HCT116 (cell line): ENCODE results near the gene AHRR. TPM values are rescaled to one million over a fixed set of nuclear protein-coding genes. Genes with fewer than 3 reads are reported as not detected.

Experiments
- ATAC-seq: fragments of 200-7000 bp; cut with Tn5 transposase; 2 replicates; pipeline ENCODE4 v1.9.1; 2020; ENCODE audit warnings: mild to moderate bottlenecking, moderate library complexity
- BruUV-seq: library from RNA; stranded (reverse); fragments of 400-500 nt; replicated peaks from 2 replicates; lab custom pipeline; 2021; lab: Mats Ljungman, UMichigan
- CTCF ChIA-PET: fragments of 300-600 bp; sonication (Branson Sonifier 250); formaldehyde crosslinking; loops from one replicate; lab custom pipeline; 2021; ENCODE audit warnings: antibody characterized with exemption; lab: Charles Lee
- POLR2A ChIA-PET: fragments of 300-600, 350-600 bp; sonication (Branson Sonifier 250); formaldehyde crosslinking; loops from one replicate; lab custom pipeline; 2021; ENCODE audit warnings: antibody characterized with exemption; lab: Charles Lee
- RAD21 ChIA-PET, 2 experiments: fragments of 300-600 bp; sonication (Branson Sonifier 250); formaldehyde crosslinking; loops; one replicate each; lab custom pipeline; 2023; ENCODE audit warnings: low total read pairs in 2 of 2; ENCODE audit not compliant: uncharacterized antibody in 2 of 2, unreplicated experiment in 2 of 2, low non-redundant PET in 1 of 2; lab: Charles Lee
- DNase-seq: peaks from one replicate; pipeline ENCODE4 v3.0.0-alpha.2; 2010; ENCODE audit warnings: low read depth, low spot score
- H2AFZ ChIP-seq: fragments of 200-600 bp; shearing (Covaris generic), sonication (generic); 2 replicates; pipeline ENCODE4 v1.6.1; 2017; ENCODE audit warnings: low read depth, mixed run types, mixed read lengths, antibody characterized with exemption, low read length; ENCODE audit not compliant: poor library complexity, severe bottlenecking
- H3K27ac ChIP-seq: 2 replicates; pipeline ENCODE4 v1.5.1; 2012; ENCODE audit warnings: low read depth, low read length
- H3K27me3 ChIP-seq: fragments of 200-600 bp; sonication (generic); 2 replicates; pipeline ENCODE4 v1.6.1; 2016; ENCODE audit warnings: mixed run types, low read length, mixed read lengths; ENCODE audit not compliant: insufficient read depth
- H3K36me3 ChIP-seq, 2 experiments: fragments of 200-500 bp in 1 of 2; fragments of 200-600 bp in 1 of 2; sonication (Bioruptor generic) in 1 of 2; sonication (generic) in 1 of 2; 2 replicates each; pipeline versions ENCODE4 v1.5.1 to v1.6.1; 2014 to 2016; ENCODE audit warnings: low read length in 2 of 2, inconsistent platforms in 1 of 2, mixed read lengths in 1 of 2, mixed run types in 1 of 2; ENCODE audit not compliant: insufficient read depth in 2 of 2, control insufficient read depth in 1 of 2
- H3K4me1 ChIP-seq, 2 experiments: fragments of 200-600 bp in 1 of 2; sonication (generic) in 1 of 2; 2 replicates each; pipeline versions ENCODE4 v1.5.1 to v1.6.1; 2012 to 2017; ENCODE audit warnings: low read length in 2 of 2, inconsistent platforms in 1 of 2, mild to moderate bottlenecking in 1 of 2, mixed read lengths in 1 of 2, mixed run types in 1 of 2, moderate library complexity in 1 of 2; ENCODE audit not compliant: insufficient read depth in 2 of 2, control insufficient read depth in 1 of 2
- H3K4me2 ChIP-seq: fragments of 200-600 bp; sonication (generic); 2 replicates; pipeline ENCODE4 v1.6.1; 2017; ENCODE audit warnings: mixed run types, low read length, mixed read lengths
- H3K4me3 ChIP-seq, 2 experiments: fragments of 200-600 bp in 1 of 2; sonication (generic) in 1 of 2; replicated peaks in 1 of 2; 2 replicates each; pipeline ENCODE4 v1.5.1; 2011 to 2016; ENCODE audit warnings: low read length in 2 of 2, control low read depth in 1 of 2, low read depth in 1 of 2, mild to moderate bottlenecking in 1 of 2, mixed read lengths in 1 of 2, mixed run types in 1 of 2
- H3K79me2 ChIP-seq: fragments of 200-600 bp; sonication (generic); 2 replicates; pipeline ENCODE4 v1.6.1; 2017; ENCODE audit warnings: mild to moderate bottlenecking, mixed run types, low read length, moderate library complexity, mixed read lengths; ENCODE audit not compliant: insufficient read depth
- H3K9ac ChIP-seq: fragments of 200-600 bp; sonication (generic); 2 replicates; pipeline ENCODE4 v1.6.1; 2016; ENCODE audit warnings: low read length, mixed read lengths
- H3K9me2 ChIP-seq: fragments of 200-600 bp; sonication (generic), shearing (Covaris generic); 2 replicates; pipeline ENCODE4 v1.6.1; 2017; ENCODE audit warnings: mixed run types, mild to moderate bottlenecking, moderate library complexity; ENCODE audit not compliant: insufficient read depth
- H3K9me3 ChIP-seq, 2 experiments: fragments of 200-500 bp in 1 of 2; fragments of 200-600 bp in 1 of 2; sonication (Bioruptor generic) in 1 of 2; sonication (generic) in 1 of 2; 2 replicates each; pipeline ENCODE4 v1.6.1; 2014 to 2017; ENCODE audit warnings: low read length in 2 of 2, mixed read lengths in 2 of 2, inconsistent platforms in 1 of 2, low read depth in 1 of 2, mild to moderate bottlenecking in 1 of 2, mixed run types in 1 of 2, moderate library complexity in 1 of 2; ENCODE audit not compliant: control insufficient read depth in 1 of 2, insufficient read depth in 1 of 2
- H4K20me1 ChIP-seq: fragments of 200-600 bp; sonication (generic), shearing (Covaris generic); 2 replicates; pipeline ENCODE4 v1.6.1; 2017; ENCODE audit warnings: mixed run types, mild to moderate bottlenecking, moderate library complexity; ENCODE audit not compliant: insufficient read depth
- ELF1 ChIP-seq: IDR thresholded peaks from 2 replicates; pipeline ENCODE4 v1.6.1; 2012; ENCODE audit warnings: low read depth, borderline replicate concordance
- POLR2A ChIP-seq: IDR thresholded peaks from 2 replicates; pipeline ENCODE4 v1.7.0; 2011; ENCODE audit warnings: borderline replicate concordance; ENCODE audit not compliant: insufficient read depth, insufficient read length; ENCODE audit errors: extremely low read depth
- POLR2AphosphoS5 ChIP-seq: IDR thresholded peaks from 2 replicates; pipeline ENCODE4 v1.6.1; 2011; ENCODE audit warnings: mild to moderate bottlenecking, low read depth, low read length, moderate library complexity
- RAD21 ChIP-seq: IDR thresholded peaks from 2 replicates; pipeline ENCODE4 v1.6.1; 2012; ENCODE audit warnings: low read depth, mild to moderate bottlenecking
- SRF ChIP-seq: IDR thresholded peaks from 2 replicates; pipeline ENCODE4 v1.6.1; 2012; ENCODE audit warnings: low read depth
- intact Hi-C: fragments of 100-400 bp; cut with micrococcal nuclease; formaldehyde crosslinking; loops from 2 replicates; pipeline ENCODE4 v1.10.0; 2022
- total RNA-seq: library from RNA; stranded (reverse); gene quantifications from one replicate; pipeline ENCODE4 v1.2.1, GENCODE V29; 2021; ENCODE audit not compliant: unreplicated experiment
- TF ChIP-seq, protein P1 (sequence below): IDR thresholded peaks from 2 replicates; pipeline ENCODE4 v1.6.1; 2012
- TF ChIP-seq, protein P2 (sequence below): IDR thresholded peaks from 2 replicates; pipeline ENCODE4 v1.6.1; 2012; ENCODE audit warnings: low read depth

The AHRR gene
- total RNA-seq, 1 experiment from 2014 or later = 12.7 TPM

DNA sequence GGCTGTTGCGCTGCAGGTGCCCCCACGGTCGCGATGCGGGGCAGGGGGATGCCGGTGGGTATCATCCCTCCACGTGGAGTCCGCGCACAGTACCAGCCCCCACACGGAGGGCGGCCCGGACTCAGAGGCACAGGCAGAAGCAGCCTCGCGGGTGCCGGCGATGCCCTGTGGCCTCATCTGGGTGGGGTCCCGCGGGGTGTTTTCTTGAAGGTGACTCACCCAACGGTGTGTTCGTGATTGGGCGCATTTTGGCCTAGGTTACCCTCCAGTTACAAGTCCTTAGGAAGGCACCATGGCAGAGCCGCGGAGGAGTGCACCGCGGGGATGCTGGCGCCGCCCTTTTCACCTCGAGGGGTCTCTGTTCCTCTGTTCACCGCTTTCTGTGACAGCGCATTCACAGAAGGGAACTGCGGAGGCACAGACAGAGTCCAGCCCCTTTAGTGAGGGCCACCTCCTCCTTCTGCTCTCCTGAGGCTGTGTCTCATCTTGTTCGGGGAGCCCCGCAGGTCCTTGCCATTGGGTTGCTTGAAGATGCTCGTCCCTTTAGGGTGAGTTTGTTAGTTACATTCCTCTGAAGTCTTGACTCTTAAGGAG is 99.9 kb downstream of the AHRR start:
- H3K9ac ChIP-seq = no peak overlapping the region
- no TSS peak for BruUV-seq
- H3K27ac ChIP-seq = no peak overlapping the region
- no peak overlapping the region for H3K4me3 ChIP-seq
- DNase-seq = no peak
- H3K27me3 ChIP-seq = no peaks in the 10 kb centered on the region
- RAD21 ChIA-PET = no interaction called here
- no peaks in the 10 kb centered on the region for H3K9me2 ChIP-seq
- H3K4me1 ChIP-seq = peaks cover 0 to 9% of the 10 kb centered on the region in 2 experiments; a peak in 3 of 4 replicates
- no peaks in the 10 kb centered on the region for H4K20me1 ChIP-seq
- intact Hi-C loops = no loop called here
- no peak overlapping the region for H3K4me2 ChIP-seq
- no peak for ATAC-seq
- CTCF ChIA-PET = no interaction called here
- H3K9me3 ChIP-seq = no peaks in the 10 kb centered on the region
- H3K79me2 ChIP-seq = no peaks in the 10 kb centered on the region
- TF ChIP-seq ELF1 (no peak), POLR2AphosphoS5 (no peak), RAD21 (no peak), SRF (no peak), POLR2A (no peak)
- TF ChIP-seq, protein P1, sequence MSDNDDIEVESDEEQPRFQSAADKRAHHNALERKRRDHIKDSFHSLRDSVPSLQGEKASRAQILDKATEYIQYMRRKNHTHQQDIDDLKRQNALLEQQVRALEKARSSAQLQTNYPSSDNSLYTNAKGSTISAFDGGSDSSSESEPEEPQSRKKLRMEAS = no peak
- TF ChIP-seq, protein P2, sequence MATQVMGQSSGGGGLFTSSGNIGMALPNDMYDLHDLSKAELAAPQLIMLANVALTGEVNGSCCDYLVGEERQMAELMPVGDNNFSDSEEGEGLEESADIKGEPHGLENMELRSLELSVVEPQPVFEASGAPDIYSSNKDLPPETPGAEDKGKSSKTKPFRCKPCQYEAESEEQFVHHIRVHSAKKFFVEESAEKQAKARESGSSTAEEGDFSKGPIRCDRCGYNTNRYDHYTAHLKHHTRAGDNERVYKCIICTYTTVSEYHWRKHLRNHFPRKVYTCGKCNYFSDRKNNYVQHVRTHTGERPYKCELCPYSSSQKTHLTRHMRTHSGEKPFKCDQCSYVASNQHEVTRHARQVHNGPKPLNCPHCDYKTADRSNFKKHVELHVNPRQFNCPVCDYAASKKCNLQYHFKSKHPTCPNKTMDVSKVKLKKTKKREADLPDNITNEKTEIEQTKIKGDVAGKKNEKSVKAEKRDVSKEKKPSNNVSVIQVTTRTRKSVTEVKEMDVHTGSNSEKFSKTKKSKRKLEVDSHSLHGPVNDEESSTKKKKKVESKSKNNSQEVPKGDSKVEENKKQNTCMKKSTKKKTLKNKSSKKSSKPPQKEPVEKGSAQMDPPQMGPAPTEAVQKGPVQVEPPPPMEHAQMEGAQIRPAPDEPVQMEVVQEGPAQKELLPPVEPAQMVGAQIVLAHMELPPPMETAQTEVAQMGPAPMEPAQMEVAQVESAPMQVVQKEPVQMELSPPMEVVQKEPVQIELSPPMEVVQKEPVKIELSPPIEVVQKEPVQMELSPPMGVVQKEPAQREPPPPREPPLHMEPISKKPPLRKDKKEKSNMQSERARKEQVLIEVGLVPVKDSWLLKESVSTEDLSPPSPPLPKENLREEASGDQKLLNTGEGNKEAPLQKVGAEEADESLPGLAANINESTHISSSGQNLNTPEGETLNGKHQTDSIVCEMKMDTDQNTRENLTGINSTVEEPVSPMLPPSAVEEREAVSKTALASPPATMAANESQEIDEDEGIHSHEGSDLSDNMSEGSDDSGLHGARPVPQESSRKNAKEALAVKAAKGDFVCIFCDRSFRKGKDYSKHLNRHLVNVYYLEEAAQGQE = no peak
- no peak overlapping the region for H2AFZ ChIP-seq
- POLR2A ChIA-PET = no interaction called here
- no peaks in the 10 kb centered on the region for H3K36me3 ChIP-seq
